ENCODE measurements around the gene APBB1IP.

GRCh38 chr10:26527018-26527417 is 88.9 kb downstream of the APBB1IP start:
- TF ChIP-seq, protein P1, sequence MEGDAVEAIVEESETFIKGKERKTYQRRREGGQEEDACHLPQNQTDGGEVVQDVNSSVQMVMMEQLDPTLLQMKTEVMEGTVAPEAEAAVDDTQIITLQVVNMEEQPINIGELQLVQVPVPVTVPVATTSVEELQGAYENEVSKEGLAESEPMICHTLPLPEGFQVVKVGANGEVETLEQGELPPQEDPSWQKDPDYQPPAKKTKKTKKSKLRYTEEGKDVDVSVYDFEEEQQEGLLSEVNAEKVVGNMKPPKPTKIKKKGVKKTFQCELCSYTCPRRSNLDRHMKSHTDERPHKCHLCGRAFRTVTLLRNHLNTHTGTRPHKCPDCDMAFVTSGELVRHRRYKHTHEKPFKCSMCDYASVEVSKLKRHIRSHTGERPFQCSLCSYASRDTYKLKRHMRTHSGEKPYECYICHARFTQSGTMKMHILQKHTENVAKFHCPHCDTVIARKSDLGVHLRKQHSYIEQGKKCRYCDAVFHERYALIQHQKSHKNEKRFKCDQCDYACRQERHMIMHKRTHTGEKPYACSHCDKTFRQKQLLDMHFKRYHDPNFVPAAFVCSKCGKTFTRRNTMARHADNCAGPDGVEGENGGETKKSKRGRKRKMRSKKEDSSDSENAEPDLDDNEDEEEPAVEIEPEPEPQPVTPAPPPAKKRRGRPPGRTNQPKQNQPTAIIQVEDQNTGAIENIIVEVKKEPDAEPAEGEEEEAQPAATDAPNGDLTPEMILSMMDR (IDR thresholded peaks at IDR 0.05), result no peak
- TF ChIP-seq EZH2 (IDR thresholded peaks at IDR 0.05; ENCODE audit: borderline replicate concordance, insufficient read depth, low read depth, low read length, poor library complexity, severe bottlenecking), result no peak

All from B cell (primary cell).